Activated effector memory CD4-positive, alpha-beta T cell treated with Interleukin-2 at 50 U/mL for 16 hours (primary cell): ENCODE data around the gene JADE2.
"Not testable (repeated sequence)": the region's sequence is repeated elsewhere in the genome, so short reads cannot be mapped to it uniquely, and the experiment has no call there.

ENCODE experiments used
- DNase-seq: peaks from one replicate; pipeline ENCODE4 v3.0.0-alpha.2; 2020

The JADE2 gene

DNA sequence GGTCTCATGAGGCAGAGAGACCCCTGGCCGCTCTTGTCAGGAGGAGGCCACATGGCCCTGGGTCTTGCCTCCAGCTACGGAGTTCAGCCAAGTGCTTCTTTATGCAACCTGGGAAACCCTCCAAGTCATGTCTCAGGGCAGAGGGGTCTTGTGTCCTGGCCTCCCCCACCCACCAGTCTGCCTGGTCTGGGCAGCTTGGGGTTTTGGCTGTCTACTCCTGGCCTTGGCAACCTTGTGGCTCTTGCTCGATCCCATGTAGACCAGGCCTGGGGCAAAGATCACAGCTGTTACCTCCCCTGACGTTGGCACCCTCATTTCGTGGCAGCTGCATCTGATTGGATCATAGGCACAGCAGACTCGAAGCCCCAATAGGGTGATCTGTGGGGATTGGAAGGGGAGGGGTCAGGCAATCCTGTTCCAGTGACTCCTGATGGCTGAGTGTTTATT lies 28.4 kb downstream of the JADE2 start:
- no peak for DNase-seq

DNA sequence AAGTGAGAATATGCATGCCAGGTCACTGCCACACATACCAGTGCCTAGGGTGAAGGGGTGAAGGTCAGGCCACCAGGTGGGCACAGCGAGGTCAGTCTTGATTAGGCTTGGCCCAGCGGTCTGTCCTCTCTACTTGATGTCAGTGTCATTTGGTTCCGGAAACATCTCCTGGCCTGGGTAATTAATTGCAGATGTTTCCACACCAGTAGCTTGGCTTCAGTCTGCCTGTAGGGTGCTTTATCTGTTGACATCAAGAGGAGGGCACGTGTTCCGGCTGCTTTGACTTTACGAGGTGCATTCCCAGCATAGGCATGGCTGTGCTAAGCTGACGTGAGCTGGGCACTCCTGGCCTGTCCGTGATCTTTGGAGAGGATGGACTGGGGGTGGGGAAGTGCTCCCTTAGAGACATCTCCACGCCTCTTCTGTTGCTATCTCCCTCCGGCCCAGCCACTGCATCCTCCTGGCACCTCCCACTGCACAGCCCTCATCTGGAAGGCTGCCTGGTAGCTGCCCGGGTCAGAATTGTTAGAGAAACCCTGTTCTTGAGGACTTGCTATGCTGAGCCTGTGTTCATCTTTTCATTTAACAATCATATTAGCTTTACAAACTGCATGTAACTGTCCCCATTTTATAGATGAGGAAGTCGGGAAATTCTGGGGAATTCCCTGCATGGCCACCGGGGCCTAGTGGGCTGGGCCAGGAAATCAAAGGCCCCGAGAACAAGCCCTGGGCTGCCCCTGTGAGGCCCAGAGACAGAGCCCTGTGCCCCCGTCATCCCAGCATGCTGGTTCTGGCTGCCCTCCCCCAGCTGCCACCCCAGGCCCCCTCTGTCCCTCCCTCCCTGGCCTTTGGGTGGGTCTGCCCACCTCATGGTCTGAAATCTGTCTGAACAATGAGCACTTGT lies 29.1 kb downstream of the JADE2 start:
- DNase-seq: peak; percentile 23

- DNase-seq: no peak
Observed at GRCh38 chr5:134555223-134555889, 29.9 kb downstream of the JADE2 start.

DNA sequence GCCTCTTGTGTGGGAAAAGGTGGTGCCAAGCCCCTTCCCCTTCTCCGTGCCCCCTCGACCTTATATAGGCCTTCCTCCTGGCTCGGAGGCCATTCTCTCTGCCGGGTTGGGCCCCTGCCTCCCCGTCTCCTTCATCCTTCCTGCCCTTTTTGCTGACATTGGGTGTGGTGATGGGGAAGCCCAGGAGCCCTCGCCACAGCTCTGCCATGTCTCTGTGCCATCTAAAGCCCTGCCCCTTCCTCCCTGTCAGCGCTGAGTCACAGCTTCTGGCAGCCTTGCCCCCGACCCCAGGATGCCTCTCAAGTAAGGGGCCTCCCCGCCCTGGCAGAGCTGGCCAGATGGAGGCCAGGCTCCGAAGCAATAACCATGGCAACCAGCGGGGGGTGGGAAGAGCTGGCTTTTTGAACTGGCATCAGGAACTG lies 30.4 kb downstream of the JADE2 start:
- peak; percentile 69 for DNase-seq

GRCh38 chr5:134556588-134556987 lies 31.1 kb downstream of the JADE2 start:
- DNase-seq: not testable (repeated sequence)

DNA sequence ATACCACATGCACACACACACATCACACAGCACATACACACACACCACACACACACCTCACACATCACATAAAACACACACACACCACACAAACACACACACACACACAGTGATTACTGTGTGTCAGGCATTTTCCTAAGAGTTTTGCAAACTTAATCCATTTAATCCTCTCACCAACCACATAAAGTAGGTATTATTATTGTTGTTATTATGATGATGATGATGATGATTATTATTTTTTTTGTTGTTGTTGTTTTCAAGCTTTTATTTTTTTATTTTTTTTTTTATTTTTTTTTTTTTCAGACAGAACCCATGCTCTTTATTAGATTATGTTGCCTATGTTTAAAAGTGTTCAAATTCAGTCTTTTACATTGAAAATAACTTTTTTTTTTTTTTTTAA lies 31.5 kb downstream of the JADE2 start:
- no peak for DNase-seq

DNA sequence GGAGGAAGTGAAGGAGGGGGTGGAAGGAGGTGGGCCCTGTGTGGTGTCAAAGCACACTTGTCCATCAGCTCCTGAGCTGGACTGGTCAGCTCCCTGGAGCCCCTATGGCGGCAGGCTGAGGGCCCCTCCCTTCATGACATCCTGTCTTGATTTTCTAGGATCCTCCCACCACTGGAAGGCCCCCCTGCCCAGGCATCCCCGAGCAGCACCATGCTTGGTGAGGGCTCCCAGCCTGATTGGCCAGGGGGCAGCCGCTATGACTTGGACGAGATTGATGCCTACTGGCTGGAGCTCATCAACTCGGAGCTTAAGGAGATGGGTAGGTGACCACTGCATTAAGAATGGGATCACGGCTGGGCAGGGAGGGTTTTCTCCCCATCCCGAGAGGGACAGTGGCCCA lies 34.2 kb downstream of the JADE2 start:
- no peak for DNase-seq

- DNase-seq: no peak
Observed at GRCh38 chr5:134560698-134561097, 35.2 kb downstream of the JADE2 start.

GRCh38 chr5:134561871-134562296 lies 36.4 kb downstream of the JADE2 start:
- no peak for DNase-seq

- no peak for DNase-seq
Observed at GRCh38 chr5:134563221-134563620, 37.8 kb downstream of the JADE2 start.

GRCh38 chr5:134563962-134564361 lies 38.5 kb downstream of the JADE2 start:
- no peak for DNase-seq

GRCh38 chr5:134564396-134564795 lies 38.9 kb downstream of the JADE2 start:
- no peak for DNase-seq

- no peak for DNase-seq
Observed at GRCh38 chr5:134565791-134566740, 40.6 kb downstream of the JADE2 start.

DNA sequence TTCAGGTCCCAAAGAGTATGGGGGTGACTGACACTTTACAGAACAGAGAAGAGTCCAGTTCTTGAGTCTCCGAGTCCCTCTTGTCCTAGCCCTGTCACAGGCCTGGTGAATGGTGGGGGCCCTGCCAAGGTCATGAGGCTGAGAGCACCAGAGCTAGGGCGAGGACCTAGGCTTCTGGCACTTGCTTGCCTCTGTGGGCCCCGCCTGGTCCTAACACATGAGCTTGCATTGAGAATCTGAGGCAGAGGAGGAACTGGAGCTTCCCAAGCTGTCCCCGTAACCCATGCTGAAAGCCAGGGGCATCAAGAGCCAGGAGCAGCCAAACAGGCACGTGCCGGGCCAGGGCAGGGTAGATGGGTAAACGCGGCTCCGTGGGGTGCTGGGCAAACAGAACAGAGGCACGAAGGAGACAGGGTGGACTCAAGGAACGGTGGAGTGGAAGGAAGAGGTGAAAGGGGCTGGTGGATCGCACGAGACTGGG lies 41.3 kb downstream of the JADE2 start:
- no peak for DNase-seq

GRCh38 chr5:134567641-134568336 lies 42.3 kb downstream of the JADE2 start:
- no peak for DNase-seq

DNA sequence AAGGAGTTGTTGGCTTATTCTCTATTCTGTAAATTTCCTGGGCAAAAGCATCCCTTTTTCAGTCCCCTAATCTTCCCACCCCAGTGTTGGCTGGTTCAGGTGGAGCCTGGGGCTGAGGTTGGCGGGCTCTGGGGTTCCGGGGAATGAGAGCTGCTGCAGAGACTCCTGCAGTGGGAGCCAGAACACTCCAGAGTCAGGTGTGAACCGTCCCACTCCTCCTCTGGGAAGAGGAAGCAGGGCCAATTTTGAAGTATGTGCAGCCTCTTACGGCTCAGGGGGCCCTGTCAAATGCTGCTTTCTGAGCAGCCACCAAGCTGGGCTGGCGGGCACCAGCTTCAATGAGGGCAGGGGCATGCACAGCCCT lies 42.8 kb downstream of the JADE2 start:
- DNase-seq: no peak

DNA sequence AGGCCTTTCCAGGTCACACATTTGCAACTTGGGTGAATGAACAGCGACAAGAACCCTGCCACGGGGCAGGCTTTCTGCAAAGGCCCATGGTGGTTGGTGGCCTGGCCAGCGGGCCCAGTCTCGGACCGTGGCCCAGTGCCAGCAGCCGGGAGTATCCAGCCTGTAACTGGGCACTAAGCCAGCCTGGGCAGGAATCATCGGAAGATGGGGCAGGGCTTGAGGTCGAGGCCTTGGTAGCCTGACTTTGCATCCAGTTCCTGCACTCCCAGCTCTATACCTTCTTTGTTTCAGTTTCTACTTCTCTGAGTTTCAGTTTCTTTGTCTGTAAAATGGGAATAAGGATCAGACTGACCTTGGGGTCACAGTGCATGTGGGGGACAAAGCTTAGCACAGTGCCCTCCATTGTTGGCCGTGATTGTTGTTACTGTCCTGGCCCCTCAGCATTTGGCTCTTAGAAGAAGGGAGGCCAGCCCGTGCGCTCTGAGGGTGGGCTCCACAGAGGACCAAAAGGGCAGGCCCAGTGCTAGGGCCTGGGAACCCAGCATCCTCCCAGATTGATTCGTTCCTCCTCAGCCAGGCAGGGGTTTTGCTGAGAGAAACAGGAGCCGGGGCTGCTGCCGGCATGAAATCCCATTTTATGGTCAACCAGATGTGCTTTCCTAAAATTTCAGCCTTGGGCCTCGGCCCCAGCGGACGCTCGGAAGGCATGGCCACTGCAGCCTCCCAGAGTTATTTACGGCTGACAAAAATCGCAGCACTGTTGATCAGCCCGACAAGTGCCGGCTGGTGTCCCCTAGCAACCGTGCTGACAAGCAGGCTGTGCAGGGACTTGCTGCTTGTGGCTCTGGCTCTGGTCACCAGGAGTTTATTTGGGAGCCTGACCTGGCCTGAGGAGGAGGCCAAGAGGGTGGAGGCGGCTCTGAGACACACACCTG lies 43.6 kb downstream of the JADE2 start:
- DNase-seq: no peak

DNA sequence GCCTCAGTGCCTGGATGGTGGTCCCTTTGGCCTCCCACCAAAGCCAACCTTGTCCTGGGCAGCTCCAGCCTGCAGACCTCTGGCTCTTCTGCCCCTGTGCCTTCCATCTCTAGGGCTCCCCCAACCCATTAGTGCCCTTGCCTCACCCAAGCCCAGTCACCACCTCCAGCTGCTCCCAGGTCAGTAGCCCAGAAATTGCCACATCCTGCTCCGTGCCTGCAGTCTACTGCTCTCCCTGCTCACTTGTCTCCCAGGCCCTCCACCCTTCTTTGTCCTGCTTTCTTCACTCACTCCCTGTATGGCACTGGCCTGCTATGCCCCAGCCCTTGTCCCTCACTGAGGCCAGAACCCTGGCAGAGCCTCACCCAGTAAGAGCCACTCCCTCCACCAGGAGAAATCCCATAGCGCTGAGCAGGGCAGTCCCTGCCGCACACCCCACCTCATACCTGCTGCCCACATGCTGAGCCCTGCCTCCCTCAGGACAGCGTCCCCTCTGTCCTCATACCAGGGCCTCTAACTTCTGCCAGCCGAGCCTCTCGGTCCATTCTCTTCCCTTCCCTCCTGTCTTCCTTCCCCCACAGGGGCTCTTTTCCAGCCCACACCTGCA lies 44.4 kb downstream of the JADE2 start:
- DNase-seq: no peak

- no peak for DNase-seq
Observed at GRCh38 chr5:134570365-134570758, 44.9 kb downstream of the JADE2 start.

DNA sequence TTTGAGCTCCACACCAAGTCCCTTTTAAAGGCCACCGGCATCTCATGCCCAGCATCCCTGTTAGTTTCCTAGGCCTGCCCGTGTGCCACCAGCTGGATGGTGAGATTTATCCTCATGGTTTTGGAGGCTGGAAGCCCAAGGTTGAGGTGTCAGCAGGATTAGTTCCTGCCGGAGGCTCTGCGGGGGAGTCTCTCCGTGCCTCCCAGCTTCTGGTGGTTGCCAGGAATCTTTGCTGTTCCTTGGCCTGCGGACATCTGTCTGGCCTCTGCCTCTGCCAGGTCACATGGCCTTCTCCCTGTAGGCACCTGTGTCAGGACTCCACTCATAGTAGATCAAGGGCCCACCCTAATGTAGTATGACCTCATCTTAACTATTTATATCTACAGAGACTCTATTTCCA lies 45.4 kb downstream of the JADE2 start:
- DNase-seq: no peak
